Effector memory CD4-positive, alpha-beta T cell (primary cell): ENCODE data around the gene RBX1.
"Not testable (repeated sequence)": the region's sequence is repeated elsewhere in the genome, so short reads cannot be mapped to it uniquely, and the experiment has no call there.

Experiments used
- DNase-seq, 3 donors: peaks; one replicate each; pipeline ENCODE4 v3.0.0-alpha.2; 2020
- H3K27ac ChIP-seq: 2 replicates; pipeline ENCODE4 v1.7.0; 2013; ENCODE audit warnings: mild to moderate bottlenecking, low read length, moderate library complexity; ENCODE audit not compliant: insufficient read depth, poor library complexity, severe bottlenecking
- H3K27me3 ChIP-seq: replicated peaks from 2 replicates; pipeline ENCODE4 v1.7.0; 2013; ENCODE audit warnings: mild to moderate bottlenecking, low read length; ENCODE audit not compliant: insufficient read depth, control insufficient read depth, poor library complexity, severe bottlenecking
- H3K36me3 ChIP-seq: 2 replicates; pipeline ENCODE4 v1.7.0; 2013; ENCODE audit warnings: mild to moderate bottlenecking, low read length, moderate library complexity; ENCODE audit not compliant: control insufficient read depth, insufficient read depth
- H3K4me1 ChIP-seq: 2 replicates; pipeline ENCODE4 v1.7.0; 2013; ENCODE audit warnings: low read length, mild to moderate bottlenecking; ENCODE audit not compliant: control insufficient read depth, insufficient read depth, poor library complexity, severe bottlenecking
- H3K4me3 ChIP-seq: 2 replicates; pipeline ENCODE4 v1.7.0; 2013; ENCODE audit warnings: low read length, low read depth, mild to moderate bottlenecking; ENCODE audit not compliant: insufficient read depth, poor library complexity, severe bottlenecking
- H3K9me3 ChIP-seq: 2 replicates; pipeline ENCODE4 v1.7.0; 2013; ENCODE audit warnings: mild to moderate bottlenecking, low read length, moderate library complexity; ENCODE audit not compliant: control insufficient read depth

Gene RBX1

DNA sequence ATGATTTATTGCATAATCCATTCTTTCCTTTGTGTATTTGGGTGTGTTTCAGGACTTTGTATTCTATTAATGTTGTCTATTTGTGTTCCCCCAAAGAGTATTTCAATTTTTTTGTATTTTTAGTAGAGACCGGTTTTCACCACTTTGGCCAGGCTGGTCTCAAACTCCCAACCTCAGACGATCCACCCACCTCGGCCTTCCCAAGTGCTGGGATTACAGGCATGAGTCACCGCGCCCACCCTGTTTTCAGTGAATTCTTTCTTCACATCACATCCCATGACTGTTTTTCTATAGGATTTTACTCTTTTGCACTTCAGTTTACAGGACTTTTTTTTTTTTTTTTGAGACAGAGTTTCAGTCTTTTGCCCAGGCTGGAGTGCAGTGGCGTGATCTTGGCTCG lies 46.3 kb downstream of the RBX1 start:
- no peak overlapping the region for H3K4me3 ChIP-seq
- DNase-seq = no peak
- H3K27ac ChIP-seq = no peak overlapping the region

DNA sequence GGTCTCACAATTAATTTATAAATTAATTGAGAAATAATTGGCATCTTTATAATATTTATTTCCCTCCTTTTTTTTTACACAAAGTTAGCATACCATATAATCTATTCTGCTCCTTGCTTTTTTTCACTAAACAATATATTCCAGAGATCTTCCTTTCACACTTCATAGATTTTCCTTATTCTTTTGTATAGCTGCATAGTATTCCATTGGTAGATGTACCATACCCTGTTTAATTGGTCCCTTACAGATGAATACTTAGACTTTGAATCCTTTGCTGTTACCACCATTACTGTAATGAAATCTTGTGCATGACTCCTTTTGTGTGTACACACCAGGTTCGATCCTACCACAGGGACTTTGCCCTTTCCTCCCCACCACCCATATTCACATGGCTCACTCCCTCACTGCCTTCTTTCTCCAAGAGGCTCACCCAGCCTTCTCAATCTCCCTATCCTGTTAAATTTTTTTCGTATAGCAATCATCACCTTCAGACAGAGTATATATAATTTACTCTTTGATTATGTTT lies 48.9 kb downstream of the RBX1 start:
- no peak for DNase-seq
- no peaks in the 10 kb centered on the region for H3K9me3 ChIP-seq
- no peak overlapping the region for H3K4me3 ChIP-seq
- H3K36me3 ChIP-seq = no peaks in the 10 kb centered on the region
- no peaks in the 10 kb centered on the region for H3K27me3 ChIP-seq
- H3K27ac ChIP-seq = no peak overlapping the region
- no peaks in the 10 kb centered on the region for H3K4me1 ChIP-seq

More for the DNA sequence above, 46.3 kb downstream of the RBX1 start:
- no peaks in the 10 kb centered on the region for H3K4me1 ChIP-seq
- H3K36me3 ChIP-seq = no peaks in the 10 kb centered on the region
- H3K27me3 ChIP-seq = no peaks in the 10 kb centered on the region
- no peaks in the 10 kb centered on the region for H3K9me3 ChIP-seq

DNA sequence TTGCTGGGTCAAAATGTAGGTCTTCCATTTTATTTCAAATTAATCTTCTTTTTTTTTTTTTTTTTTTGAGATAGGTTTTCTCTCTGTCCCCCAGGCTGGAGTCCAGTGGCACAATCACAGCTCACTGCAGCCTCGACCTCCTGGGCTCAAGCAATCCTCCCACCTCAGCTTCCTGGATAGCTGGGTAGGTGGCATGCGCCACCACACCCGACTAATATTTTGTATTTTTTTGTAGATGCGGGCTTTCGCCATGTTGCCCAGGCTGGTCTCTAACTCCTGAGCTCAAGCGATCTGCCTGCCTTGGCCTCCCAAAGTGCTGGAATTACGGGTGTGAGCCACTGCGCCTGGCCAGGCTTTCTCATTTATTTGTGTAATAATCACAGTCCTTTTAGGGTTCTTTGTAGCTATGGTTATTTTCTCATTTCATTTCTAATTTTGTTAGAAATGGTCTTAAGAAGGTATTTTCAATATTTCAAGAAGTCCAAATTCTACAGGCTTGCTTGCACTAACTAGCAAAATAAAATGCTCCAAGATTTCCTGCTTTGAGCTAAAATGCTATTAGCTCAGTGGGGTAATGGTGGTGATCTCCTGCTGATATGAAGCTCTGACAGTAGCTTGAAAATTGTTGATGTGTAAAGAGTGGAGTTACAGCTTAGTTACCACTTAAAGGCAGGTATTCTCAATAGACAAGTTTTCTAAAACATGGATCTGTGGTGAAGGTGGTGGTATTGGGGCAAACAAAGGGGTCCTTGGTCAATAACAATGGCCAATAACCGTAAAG lies 50.0 kb downstream of the RBX1 start:
- no peak overlapping the region for H3K4me3 ChIP-seq
- H3K27me3 ChIP-seq = no peaks in the 10 kb centered on the region
- H3K4me1 ChIP-seq = no peaks in the 10 kb centered on the region
- DNase-seq = no peak
- no peaks in the 10 kb centered on the region for H3K9me3 ChIP-seq
- H3K36me3 ChIP-seq = no peaks in the 10 kb centered on the region
- H3K27ac ChIP-seq = no peak overlapping the region

DNA sequence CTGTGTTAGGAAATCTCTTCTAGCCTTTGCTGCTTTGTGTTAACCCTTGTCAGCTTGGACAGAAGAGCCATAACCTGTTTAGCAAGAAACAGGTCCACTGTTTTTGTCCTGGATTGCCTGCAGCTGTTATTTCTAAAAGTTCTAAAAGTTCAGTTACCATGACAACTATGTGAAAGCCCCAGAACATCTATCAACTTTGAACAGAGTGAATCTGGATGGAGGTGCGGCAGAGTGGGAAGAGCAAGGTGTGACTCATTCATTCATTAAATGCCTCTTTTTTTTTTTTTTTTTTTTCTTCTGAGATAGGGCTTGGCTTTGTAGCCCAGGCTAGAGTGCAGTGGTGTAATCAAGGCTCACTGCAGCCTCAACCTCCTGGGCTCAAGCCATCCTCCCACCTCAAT lies 50.5 kb downstream of the RBX1 start:
- no peak for DNase-seq
- H3K27ac ChIP-seq = no peak overlapping the region
- H3K36me3 ChIP-seq = no peaks in the 10 kb centered on the region
- H3K4me1 ChIP-seq = no peaks in the 10 kb centered on the region
- H3K9me3 ChIP-seq = no peaks in the 10 kb centered on the region
- H3K4me3 ChIP-seq = no peak overlapping the region
- no peaks in the 10 kb centered on the region for H3K27me3 ChIP-seq

DNA sequence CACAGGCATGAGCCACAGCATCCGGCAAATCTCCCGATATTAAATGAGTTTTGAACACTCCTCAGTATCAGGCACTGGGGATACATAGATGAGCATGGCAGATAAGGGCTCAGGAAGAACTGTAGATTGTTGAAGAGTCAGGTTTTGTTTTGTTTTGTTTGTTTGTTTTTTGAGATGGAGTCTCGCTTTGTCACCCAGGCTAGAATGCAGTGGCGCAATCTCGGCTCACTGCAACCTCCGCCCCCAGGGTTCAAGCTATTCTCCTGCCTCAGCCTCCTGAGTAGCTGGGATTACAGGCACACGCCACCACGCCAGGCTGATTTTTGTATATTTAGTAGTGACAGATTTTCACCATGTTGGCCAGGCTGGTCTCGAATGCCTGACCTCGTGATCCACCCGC lies 51.2 kb downstream of the RBX1 start:
- H3K4me1 ChIP-seq, H3K9me3 ChIP-seq, H3K27ac ChIP-seq, H3K27me3 ChIP-seq, H3K36me3 ChIP-seq, H3K4me3 ChIP-seq, DNase-seq: not testable (repeated sequence)

DNA sequence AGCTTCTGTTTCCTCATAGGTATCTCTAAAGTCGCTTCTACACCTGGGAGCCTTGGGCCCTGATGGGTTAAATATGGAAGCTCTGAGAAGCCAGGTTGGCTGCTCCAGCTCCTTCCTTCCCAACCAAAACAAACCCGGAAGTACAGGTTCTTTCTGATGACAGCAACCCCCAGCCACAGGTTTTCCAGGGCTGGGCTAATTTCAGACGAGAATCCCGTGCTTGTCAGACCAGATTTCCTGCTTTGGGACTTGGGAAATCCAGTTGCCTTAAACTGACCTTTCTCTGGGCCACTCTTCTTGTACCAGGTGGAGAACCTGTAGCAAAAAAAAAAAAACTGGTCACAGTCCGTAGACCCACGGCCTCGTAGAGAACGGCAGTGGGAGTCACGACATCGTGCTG lies 51.9 kb downstream of the RBX1 start:
- DNase-seq = no peak
- H3K9me3 ChIP-seq = no peaks in the 10 kb centered on the region
- no peak overlapping the region for H3K4me3 ChIP-seq
- no peaks in the 10 kb centered on the region for H3K27me3 ChIP-seq
- no peaks in the 10 kb centered on the region for H3K4me1 ChIP-seq
- no peak overlapping the region for H3K27ac ChIP-seq
- H3K36me3 ChIP-seq = no peaks in the 10 kb centered on the region

DNA sequence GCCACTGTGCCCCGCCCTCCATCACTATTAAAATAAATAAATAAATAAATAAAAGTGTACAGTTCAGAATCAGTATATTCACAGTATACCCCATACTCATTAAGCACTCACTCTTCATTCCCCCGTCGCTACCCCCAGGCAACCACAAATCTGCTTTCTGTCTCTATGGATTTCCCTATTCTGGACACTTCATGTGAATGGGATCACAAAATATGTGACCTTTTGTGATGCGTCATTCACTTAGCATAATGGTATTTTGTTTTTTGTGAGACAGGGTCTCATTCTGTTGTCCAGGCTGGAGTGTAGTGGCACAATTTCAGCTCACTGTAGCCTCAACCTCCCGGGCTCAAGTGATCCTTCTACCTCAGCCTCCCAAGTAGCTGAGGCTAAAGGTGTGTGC lies 52.8 kb downstream of the RBX1 start:
- H3K27me3 ChIP-seq = no peaks in the 10 kb centered on the region
- no peaks in the 10 kb centered on the region for H3K36me3 ChIP-seq
- no peaks in the 10 kb centered on the region for H3K4me1 ChIP-seq
- no peak overlapping the region for H3K4me3 ChIP-seq
- no peak overlapping the region for H3K27ac ChIP-seq
- H3K9me3 ChIP-seq = no peaks in the 10 kb centered on the region
- no peak for DNase-seq

DNA sequence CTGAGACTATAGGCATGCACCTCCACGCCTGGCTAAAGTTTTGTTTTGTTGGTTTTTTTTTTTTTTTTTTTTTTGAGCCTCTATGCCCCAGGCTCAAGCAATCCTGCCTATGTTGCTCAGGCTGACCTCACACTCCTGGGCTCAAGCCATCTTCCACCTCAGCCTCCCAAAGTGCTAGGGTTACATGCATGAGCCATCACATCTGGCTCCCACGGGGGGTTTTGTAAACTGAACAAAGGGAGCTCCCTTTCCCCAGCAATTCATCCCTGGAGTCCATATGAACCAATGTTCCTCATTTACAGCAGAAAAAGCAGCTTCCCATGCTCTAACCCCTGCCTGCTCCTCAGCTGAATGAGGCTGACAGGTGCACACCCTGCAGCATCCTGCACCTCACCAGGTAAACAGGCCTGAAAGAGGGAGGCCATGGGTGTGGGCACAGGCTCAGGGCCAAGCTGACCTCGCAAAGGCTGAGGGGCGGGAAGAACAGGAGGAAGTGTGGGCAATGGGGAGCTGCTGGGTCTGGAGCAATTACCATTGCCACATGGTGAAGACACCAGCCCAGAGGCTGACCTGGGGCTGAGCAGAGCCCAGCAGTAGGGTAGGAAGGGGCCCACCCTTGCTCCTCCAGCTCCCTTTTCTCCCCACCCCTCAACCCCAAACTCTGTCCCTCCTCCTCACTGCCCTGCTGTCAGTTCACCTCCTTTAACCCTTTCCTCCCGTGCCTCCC lies 58.2 kb downstream of the RBX1 start:
- Histone ChIP-seq H3K4me1 (no peaks in the 10 kb centered on the region), H3K27me3 (no peaks in the 10 kb centered on the region), H3K27ac (no peak overlapping the region), H3K9me3 (no peaks in the 10 kb centered on the region), H3K4me3 (no peak overlapping the region), H3K36me3 (no peaks in the 10 kb centered on the region)
- no peak for DNase-seq

DNA sequence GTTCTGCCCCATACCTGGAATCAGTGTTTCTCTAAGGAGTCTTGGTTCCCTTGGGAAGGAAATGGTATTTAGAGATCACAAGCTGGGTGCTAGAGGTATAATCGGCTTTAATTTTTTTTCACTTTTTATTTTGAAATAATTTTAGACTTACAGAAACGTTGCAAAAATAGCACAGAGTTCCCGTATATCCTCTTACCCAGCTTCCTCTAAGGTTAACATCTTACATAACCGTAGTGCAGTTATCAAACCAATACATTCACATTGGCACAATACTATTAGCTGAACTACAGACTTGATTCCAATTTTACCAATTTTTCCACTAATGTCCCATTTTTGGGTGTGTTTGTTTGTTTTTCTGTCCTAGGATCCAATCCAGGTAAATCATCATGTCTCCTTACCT lies 63.8 kb downstream of the RBX1 start:
- no peak for DNase-seq
- no peaks in the 10 kb centered on the region for H3K4me1 ChIP-seq

DNA sequence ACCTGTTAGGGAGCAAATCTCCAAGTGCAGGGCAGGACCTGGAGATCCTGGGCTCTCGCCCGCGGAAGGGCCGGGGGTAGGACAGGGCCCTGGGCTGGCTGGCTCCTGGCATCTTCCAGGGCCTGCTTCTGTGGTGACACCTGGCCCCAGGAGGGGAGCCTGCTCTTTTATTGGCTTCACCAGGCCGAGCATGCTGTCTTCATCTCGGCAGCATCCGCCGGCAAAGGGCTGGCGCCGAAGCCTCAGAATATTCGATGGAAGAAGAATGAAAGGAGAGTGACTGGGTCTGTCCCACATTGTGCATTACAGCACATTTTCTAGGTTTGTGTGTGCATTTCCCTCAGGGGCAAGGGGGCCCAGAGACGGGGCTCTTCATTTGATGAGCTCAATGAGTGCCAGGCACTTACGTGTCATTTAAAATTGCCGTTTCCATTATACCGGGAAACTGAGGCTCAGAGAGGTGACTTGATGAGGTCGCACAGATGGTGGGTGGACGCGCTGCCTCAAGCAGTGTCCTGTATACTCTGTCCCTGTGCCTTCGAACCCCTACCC lies 70.0 kb downstream of the RBX1 start:
- no peaks in the 10 kb centered on the region for H3K9me3 ChIP-seq
- no peaks in the 10 kb centered on the region for H3K27me3 ChIP-seq
- H3K4me1 ChIP-seq = peaks cover 12% of the 10 kb centered on the region
- H3K27ac ChIP-seq = peak overlapping the region; percentile 61
- no peak for DNase-seq
- H3K4me3 ChIP-seq = peak overlapping the region; percentile 95
- no peaks in the 10 kb centered on the region for H3K36me3 ChIP-seq

More for the DNA sequence above, 63.8 kb downstream of the RBX1 start:
- Histone ChIP-seq H3K9me3 (no peaks in the 10 kb centered on the region), H3K27ac (no peak overlapping the region), H3K27me3 (no peaks in the 10 kb centered on the region), H3K36me3 (no peaks in the 10 kb centered on the region), H3K4me3 (no peak overlapping the region)
